B cell (primary cell): ENCODE measurements around the gene KSR2.

Experiments
- CTCF ChIP-seq: fragments of 200-600 bp; IDR thresholded peaks from one replicate; pipeline ENCODE4 v1.8.0; 2022; ENCODE audit warnings: antibody characterized with exemption, mild to moderate bottlenecking
- EZH2 ChIP-seq: IDR thresholded peaks from 2 replicates; pipeline ENCODE4 v1.6.1; 2012; ENCODE audit warnings: borderline replicate concordance, low read depth, mild to moderate bottlenecking, moderate library complexity, low read length; ENCODE audit not compliant: insufficient read depth, poor library complexity, severe bottlenecking

GRCh38 chr12:117408161-117408791, 560.5 kb downstream of the KSR2 start:
- TF ChIP-seq CTCF = no peak
- TF ChIP-seq EZH2 = no peak
